Activated T-helper 17 cell treated with anti-CD3 and anti-CD28 coated beads, Interleukin-2, amount 50 U/mL, for 72 hours (primary cell): ENCODE data around the gene FGFR3. TPM values are rescaled to one million over a fixed set of nuclear protein-coding genes. Genes with fewer than 3 reads are reported as not detected.

Experiments
- ATAC-seq: fragments of 150-1000 bp; cut with Tn5 transposase; replicated peaks from 2 replicates; pipeline ENCODE4 v1.10.0; 2021; ENCODE audit warnings: mild to moderate bottlenecking, moderate library complexity
- H3K27ac Mint-ChIP-seq: one replicate; pipeline ENCODE4 v1.8.0; 2022; ENCODE audit warnings: mixed read lengths
- H3K27me3 Mint-ChIP-seq: one replicate; pipeline ENCODE4 v1.8.0; 2022; ENCODE audit warnings: mixed read lengths
- H3K36me3 Mint-ChIP-seq: one replicate; pipeline ENCODE4 v1.8.0; 2022; ENCODE audit warnings: low read depth, mild to moderate bottlenecking, mixed read lengths
- H3K4me1 Mint-ChIP-seq: one replicate; pipeline ENCODE4 v1.8.0; 2022; ENCODE audit warnings: mixed read lengths
- H3K4me3 Mint-ChIP-seq: one replicate; pipeline ENCODE4 v1.8.0; 2022; ENCODE audit warnings: mild to moderate bottlenecking, mixed read lengths
- H3K9me3 Mint-ChIP-seq: one replicate; pipeline ENCODE4 v1.8.0; 2022; ENCODE audit warnings: mixed read lengths
- total RNA-seq, 2 donors: library from RNA; stranded (reverse); gene quantifications; one replicate each; pipeline ENCODE4 v1.2.3, GENCODE V29; 2022

FGFR3 gene
- total RNA-seq, 2 donors from 2014 or later: 0.05 TPM; not detected in 1

GRCh38 chr4:1751919-1752283, 41.2 kb upstream of the FGFR3 start:
- no peak overlapping the region for H3K27ac Mint-ChIP-seq
- H3K9me3 Mint-ChIP-seq: no peaks in the 10 kb centered on the region
- no peak overlapping the region for H3K4me3 Mint-ChIP-seq
- no peaks in the 10 kb centered on the region for H3K4me1 Mint-ChIP-seq
- no peak for ATAC-seq
- no peaks in the 10 kb centered on the region for H3K27me3 Mint-ChIP-seq
- no peaks in the 10 kb centered on the region for H3K36me3 Mint-ChIP-seq

- Mint-ChIP-seq H3K4me1 (no peaks in the 10 kb centered on the region), H3K9me3 (no peaks in the 10 kb centered on the region), H3K36me3 (no peaks in the 10 kb centered on the region), H3K4me3 (no peak overlapping the region), H3K27me3 (no peaks in the 10 kb centered on the region), H3K27ac (no peak overlapping the region)
- peak; percentile 78 for ATAC-seq
Measured at GRCh38 chr4:1752284-1753041, 40.6 kb upstream of the FGFR3 start.

DNA sequence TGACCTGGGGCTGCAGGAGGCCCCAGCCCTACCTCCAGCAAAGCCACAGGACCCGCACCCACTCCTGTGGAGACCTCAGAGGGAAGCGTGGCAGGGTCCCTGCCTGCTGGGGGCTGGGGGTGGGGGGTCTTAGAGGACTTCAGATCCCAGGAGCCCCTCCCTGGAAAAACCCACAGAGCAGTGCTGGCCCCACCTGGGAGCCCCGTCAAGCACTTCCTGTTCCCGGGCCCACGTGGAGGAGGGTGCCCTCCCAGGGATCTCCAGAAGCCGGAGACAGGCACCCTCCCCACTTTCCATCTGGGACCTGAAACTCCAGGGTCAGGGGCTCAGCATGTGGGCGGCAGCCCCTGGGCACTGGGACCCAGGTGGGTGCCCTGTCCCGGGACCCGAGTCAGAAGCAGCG, 39.8 kb upstream of the FGFR3 start:
- no peaks in the 10 kb centered on the region for H3K4me1 Mint-ChIP-seq
- no peaks in the 10 kb centered on the region for H3K36me3 Mint-ChIP-seq
- H3K9me3 Mint-ChIP-seq: no peaks in the 10 kb centered on the region
- H3K27ac Mint-ChIP-seq: no peak overlapping the region
- H3K27me3 Mint-ChIP-seq: no peaks in the 10 kb centered on the region
- no peak for ATAC-seq
- H3K4me3 Mint-ChIP-seq: no peak overlapping the region

GRCh38 chr4:1753697-1754311, 39.3 kb upstream of the FGFR3 start:
- Mint-ChIP-seq H3K4me3 (no peak overlapping the region), H3K9me3 (no peaks in the 10 kb centered on the region), H3K36me3 (no peaks in the 10 kb centered on the region), H3K27ac (no peak overlapping the region), H3K4me1 (no peaks in the 10 kb centered on the region), H3K27me3 (no peaks in the 10 kb centered on the region)
- ATAC-seq: no peak

GRCh38 chr4:1754336-1754735, 38.8 kb upstream of the FGFR3 start:
- no peak overlapping the region for H3K27ac Mint-ChIP-seq
- no peaks in the 10 kb centered on the region for H3K4me1 Mint-ChIP-seq
- H3K9me3 Mint-ChIP-seq: no peaks in the 10 kb centered on the region
- no peak overlapping the region for H3K4me3 Mint-ChIP-seq
- no peak for ATAC-seq
- no peaks in the 10 kb centered on the region for H3K27me3 Mint-ChIP-seq
- H3K36me3 Mint-ChIP-seq: no peaks in the 10 kb centered on the region

- Mint-ChIP-seq H3K27ac (no peak overlapping the region), H3K27me3 (no peaks in the 10 kb centered on the region), H3K36me3 (no peaks in the 10 kb centered on the region), H3K4me1 (no peaks in the 10 kb centered on the region), H3K4me3 (no peak overlapping the region), H3K9me3 (no peaks in the 10 kb centered on the region)
- no peak for ATAC-seq
Measured at GRCh38 chr4:1755297-1755696, 37.8 kb upstream of the FGFR3 start.

DNA sequence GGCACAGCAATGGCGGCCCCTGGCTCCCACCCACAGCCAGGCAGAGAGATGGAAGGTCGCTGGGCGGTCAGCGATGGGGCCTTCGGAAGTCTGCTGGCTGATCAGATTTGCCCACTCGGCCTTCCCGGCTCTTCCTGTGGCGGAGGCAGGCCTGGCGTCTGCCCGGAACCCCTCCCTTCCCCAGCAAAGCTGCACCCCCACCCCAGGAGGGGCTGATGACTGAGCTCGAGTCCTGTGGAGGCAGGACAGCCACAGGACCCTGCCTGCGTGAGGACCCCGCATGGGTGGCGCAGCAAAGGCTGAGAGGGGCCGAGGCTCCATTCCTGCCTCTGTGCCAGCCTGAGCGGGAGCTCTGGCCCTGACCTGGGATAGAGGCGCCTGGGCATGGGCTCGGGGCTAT, 37.0 kb upstream of the FGFR3 start:
- H3K4me3 Mint-ChIP-seq: no peak overlapping the region
- no peaks in the 10 kb centered on the region for H3K9me3 Mint-ChIP-seq
- H3K36me3 Mint-ChIP-seq: no peaks in the 10 kb centered on the region
- no peaks in the 10 kb centered on the region for H3K27me3 Mint-ChIP-seq
- ATAC-seq: no peak
- no peaks in the 10 kb centered on the region for H3K4me1 Mint-ChIP-seq
- no peak overlapping the region for H3K27ac Mint-ChIP-seq

GRCh38 chr4:1756893-1757779, 36.0 kb upstream of the FGFR3 start:
- no peak for ATAC-seq
- Mint-ChIP-seq H3K27me3 (no peaks in the 10 kb centered on the region), H3K36me3 (no peaks in the 10 kb centered on the region), H3K4me3 (no peak overlapping the region), H3K9me3 (no peaks in the 10 kb centered on the region), H3K4me1 (no peaks in the 10 kb centered on the region), H3K27ac (no peak overlapping the region)

- Mint-ChIP-seq H3K9me3 (no peaks in the 10 kb centered on the region), H3K27me3 (no peaks in the 10 kb centered on the region), H3K36me3 (no peaks in the 10 kb centered on the region), H3K27ac (no peak overlapping the region), H3K4me1 (no peaks in the 10 kb centered on the region), H3K4me3 (no peak overlapping the region)
- no peak for ATAC-seq
Measured at GRCh38 chr4:1757836-1758235, 35.3 kb upstream of the FGFR3 start.

DNA sequence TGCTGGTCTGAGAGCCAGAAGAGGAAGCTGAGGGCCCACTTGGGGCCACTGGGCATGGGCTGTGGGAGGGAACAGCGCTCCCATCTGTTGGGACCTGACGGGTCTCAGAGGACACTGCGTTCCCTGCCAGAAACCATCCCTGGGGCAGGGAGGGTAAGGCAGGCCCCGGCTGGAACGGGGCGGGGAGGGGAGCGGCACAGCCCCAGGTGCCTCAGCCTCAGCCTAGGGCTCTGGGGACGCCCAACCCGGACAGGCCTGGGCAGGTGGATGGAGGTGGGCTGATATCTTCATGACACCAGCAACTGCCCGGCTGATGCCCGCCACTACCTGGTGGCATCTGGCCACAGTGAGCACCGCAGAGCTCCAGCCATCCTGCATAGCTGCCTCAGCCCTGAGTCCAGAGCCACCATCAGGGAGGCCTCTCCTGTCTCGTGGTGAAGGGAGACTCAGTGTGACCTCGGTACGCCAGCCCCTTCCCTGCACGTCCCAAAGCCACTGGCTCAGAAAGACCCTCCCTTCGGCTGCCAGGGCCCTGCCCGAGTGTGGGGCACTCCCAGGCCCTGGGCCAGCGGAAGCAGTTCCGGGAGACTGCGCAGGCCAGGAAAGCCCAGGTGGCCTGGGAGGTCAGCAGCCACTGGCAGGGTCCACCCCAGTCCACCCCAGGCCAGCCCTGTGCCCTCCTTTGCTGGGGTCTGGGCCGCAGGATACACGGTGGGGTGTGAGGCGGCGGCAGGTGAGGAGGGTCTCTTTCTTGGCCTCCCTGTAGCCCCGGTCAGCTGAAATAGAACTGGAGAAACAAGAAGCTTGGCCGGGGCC, 34.6 kb upstream of the FGFR3 start:
- ATAC-seq: no peak
- Mint-ChIP-seq H3K27ac (no peak overlapping the region), H3K9me3 (no peaks in the 10 kb centered on the region), H3K27me3 (no peaks in the 10 kb centered on the region), H3K36me3 (no peaks in the 10 kb centered on the region), H3K4me3 (no peak overlapping the region), H3K4me1 (no peaks in the 10 kb centered on the region)

GRCh38 chr4:1759170-1759817, 33.8 kb upstream of the FGFR3 start:
- Mint-ChIP-seq H3K27me3 (no peaks in the 10 kb centered on the region), H3K27ac (no peak overlapping the region), H3K36me3 (no peaks in the 10 kb centered on the region), H3K4me1 (no peaks in the 10 kb centered on the region), H3K9me3 (no peaks in the 10 kb centered on the region), H3K4me3 (no peak overlapping the region)
- no peak for ATAC-seq

DNA sequence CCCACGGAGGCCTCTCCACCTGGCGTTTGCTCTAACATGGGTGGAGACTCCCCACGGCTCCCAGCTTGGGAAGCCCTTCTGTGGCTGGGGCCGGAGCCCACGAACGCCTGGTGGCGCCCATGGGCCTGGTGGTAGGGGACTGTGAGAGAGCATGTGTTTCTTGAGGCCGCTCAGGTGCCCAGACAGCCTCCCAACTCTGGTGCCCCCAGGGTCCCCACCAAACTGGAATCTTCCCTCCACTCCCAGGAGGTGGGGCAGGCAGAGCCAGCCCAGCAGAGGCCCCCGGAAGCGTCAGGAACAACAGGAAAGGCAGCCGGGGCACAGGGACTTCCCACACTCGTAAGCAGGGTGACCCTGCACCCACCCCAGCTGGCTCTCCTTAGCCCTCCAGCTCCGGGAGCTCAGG, 33.3 kb upstream of the FGFR3 start:
- H3K36me3 Mint-ChIP-seq: no peaks in the 10 kb centered on the region
- no peaks in the 10 kb centered on the region for H3K4me1 Mint-ChIP-seq
- ATAC-seq: no peak
- H3K9me3 Mint-ChIP-seq: no peaks in the 10 kb centered on the region
- no peak overlapping the region for H3K4me3 Mint-ChIP-seq
- H3K27me3 Mint-ChIP-seq: peaks cover 1% of the 10 kb centered on the region
- H3K27ac Mint-ChIP-seq: no peak overlapping the region

GRCh38 chr4:1760521-1761071, 32.5 kb upstream of the FGFR3 start:
- no peak for ATAC-seq
- Mint-ChIP-seq H3K4me3 (no peak overlapping the region), H3K4me1 (no peaks in the 10 kb centered on the region), H3K9me3 (no peaks in the 10 kb centered on the region), H3K36me3 (no peaks in the 10 kb centered on the region), H3K27ac (no peak overlapping the region), H3K27me3 (peaks cover 5% of the 10 kb centered on the region)
